Left renal cortex interstitium (tissue), 4 donors: ENCODE measurements around the gene DHPS. TPM values are rescaled to one million over a fixed set of nuclear protein-coding genes. Genes with fewer than 3 reads are reported as not detected.
A peak's percentile ranks its signal among the peaks of the same experiment; 100 is the strongest.
"Not testable (repeated sequence)": the region's sequence is repeated elsewhere in the genome, so short reads cannot be mapped to it uniquely, and the experiment has no call there.

Experiments used
- DNase-seq, 4 donors: peaks; one replicate each; pipeline ENCODE4 v3.0.0-alpha.2; 2013; ENCODE audit warnings: low read depth in 4 of 4, low spot score in 2 of 4, missing footprints in 1 of 4
- polyA plus RNA-seq, 4 donors: library from polyadenylated mRNA; unstranded; fragments of 120-200 nt; gene quantifications; one replicate each; pipeline ENCODE4 v1.2.1, GENCODE V29; 2013; ENCODE audit not compliant: insufficient read length in 4 of 4

The DHPS gene
- polyA plus RNA-seq, 4 donors: 72.6 to 98.7 (median 85.4) TPM

DNA sequence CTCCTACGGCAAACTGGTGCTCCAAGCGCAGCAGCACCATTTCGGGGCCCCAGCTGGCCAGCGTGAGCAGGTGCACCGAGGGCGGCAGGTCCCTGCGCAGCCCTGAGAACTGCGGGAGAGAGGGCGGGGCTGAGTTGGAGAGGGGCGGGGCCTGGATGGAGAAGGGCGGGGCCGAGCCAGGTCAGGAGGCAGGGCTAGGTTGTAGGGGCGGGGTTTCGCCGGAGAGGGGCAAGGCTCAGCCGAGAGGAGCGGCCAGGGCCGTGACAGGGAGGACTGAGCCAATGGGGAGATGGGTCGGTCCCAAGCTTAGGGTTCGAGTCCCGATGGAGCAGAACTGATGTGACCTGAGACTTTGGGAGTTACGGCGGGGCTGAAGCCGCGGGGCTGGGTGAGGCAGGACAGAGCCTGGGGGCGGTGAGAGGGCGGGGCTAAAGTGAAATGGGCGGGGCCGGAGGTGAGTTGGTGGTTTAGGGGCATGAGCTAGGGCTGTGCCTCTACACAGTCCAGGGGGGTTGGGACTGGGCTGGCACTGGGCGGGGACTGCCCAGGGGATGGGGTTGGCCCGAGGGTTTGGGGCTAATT, 34.1 kb downstream of the DHPS start:
- no peak for DNase-seq

GRCh38 chr19:12647047-12647446, 34.6 kb downstream of the DHPS start:
- DNase-seq: no peak

DNA sequence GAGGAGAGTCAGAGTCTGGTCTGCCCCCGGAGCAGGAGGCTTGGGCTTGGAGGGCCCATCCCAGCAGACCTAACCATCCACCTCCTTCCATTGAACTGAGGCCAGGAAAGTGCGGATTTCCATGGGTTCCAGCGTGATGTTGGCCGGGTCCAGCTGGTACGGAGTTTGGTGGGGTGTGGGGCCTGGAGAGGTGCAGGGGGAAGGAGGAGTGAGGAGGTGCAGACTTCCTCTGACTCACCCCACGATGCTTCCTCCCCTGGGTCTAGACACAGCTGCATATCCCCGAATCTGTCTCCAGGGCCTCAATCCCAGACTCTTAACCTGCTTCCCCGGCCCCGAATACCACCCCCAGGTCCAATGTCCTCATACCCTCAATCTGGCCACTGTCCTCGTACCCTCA, 35.1 kb downstream of the DHPS start:
- DNase-seq: no peak

GRCh38 chr19:12643716-12644115, 38.0 kb downstream of the DHPS start:
- not testable (repeated sequence) for DNase-seq

DNA sequence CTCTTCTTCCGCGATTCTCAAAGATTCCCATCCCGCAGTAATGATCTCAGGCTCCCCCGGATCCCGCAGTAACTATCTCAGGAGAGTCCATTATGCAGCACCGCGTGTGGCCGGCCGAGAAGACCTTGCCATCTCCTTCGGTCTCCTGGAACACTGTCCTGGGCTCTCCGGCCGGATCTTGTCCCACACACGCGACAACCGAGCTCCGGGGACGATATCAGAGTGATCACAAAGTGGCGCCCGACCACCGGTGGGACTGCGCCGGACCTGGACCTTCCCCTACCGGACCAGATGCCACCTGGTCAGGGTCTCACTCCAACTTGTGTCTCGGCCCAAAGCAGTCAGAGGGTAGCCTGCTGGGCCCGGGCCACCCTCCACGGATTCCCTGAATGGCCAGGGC, 39.2 kb downstream of the DHPS start:
- DNase-seq: no peak

- DNase-seq: no peak
These were observed 40.2 kb downstream of the DHPS start for GRCh38 chr19:12641456-12641855.

- peak in 2 of 4 donors; percentile 58 for DNase-seq
These were observed 41.6 kb downstream of the DHPS start for GRCh38 chr19:12639901-12640613.

DNA sequence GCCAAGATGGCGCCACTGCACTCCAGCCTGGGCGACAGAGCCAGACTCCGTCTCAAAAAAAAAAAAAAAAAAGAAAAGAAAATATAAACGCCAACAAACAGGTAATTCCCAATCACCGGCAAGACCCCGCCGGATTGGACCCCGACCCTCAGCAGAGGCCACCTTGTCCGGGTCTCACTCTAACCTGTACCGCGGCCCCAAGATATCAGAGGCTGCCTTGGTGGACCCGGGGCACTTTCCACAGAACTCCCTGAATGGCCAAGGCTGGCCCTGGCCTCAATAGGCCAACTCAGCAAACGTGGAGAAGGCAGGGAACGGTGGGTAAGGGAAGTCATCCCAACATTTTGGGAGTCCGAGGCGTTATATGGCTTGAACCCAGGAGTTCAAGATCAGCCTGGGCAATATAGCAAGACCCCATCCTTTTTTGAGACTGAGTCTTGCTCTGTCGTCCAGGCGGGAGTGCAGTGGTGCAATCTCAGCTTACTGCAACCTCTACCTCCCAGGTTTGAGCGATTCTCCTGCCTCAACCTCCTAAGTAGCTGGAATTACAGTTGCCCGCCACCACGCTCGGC, 43.0 kb downstream of the DHPS start:
- no peak for DNase-seq

- DNase-seq: no peak
These were observed 45.0 kb downstream of the DHPS start for GRCh38 chr19:12636631-12637030.

GRCh38 chr19:12629215-12629614, 52.5 kb downstream of the DHPS start:
- DNase-seq: no peak

DNA sequence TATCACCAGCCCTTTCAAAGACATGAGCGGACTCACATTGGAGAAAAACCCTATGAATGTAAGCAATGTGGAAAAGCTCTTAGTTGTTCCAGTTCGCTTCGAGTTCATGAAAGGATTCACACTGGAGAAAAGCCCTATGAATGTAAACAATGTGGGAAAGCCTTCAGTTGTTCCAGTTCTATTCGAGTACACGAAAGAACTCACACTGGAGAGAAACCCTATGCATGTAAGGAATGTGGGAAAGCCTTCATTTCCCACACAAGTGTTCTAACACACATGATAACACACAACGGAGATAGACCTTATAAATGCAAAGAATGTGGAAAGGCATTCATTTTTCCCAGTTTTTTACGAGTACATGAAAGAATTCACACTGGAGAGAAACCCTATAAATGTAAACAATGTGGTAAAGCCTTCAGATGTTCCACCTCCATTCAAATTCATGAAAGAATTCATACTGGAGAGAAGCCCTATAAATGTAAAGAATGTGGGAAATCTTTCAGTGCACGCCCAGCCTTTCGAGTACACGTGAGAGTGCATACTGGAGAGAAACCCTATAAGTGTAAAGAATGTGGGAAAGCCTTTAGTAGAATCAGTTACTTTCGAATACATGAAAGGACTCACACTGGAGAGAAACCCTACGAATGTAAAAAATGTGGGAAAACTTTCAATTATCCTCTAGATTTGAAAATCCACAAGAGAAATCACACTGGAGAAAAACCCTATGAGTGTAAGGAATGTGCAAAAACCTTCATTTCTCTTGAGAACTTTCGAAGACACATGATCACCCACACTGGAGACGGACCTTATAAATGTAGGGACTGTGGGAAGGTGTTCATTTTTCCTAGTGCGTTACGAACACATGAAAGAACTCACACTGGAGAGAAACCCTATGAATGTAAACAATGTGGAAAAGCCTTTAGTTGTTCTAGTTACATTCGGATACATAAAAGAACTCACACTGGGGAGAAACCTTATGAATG, 53.3 kb downstream of the DHPS start:
- DNase-seq: no peak

GRCh38 chr19:12626958-12627357, 54.7 kb downstream of the DHPS start:
- no peak for DNase-seq

Other genes with a start within 250 kb of the DHPS start
- gene ZNF443, start 240.9 kb downstream of the DHPS start, polyA plus RNA-seq: 10 to 100 TPM in 2 of 4 donors, 1 to 10 TPM in 2; 9.2 to 12.4 (median 10.5) TPM
- 1 to 10 TPM; 6.6 to 9.9 (median 8.1) TPM for gene ZNF709, start 197.1 kb downstream of the DHPS start, polyA plus RNA-seq
- gene ZNF564, start 130.4 kb downstream of the DHPS start, polyA plus RNA-seq: 10 to 100 TPM; 11.1 to 14.6 (median 13.4) TPM
- gene ZNF490, start 71.1 kb downstream of the DHPS start, polyA plus RNA-seq: 1 to 10 TPM; 3.5 to 6.4 (median 5.7) TPM
- 10 to 100 TPM; 13.7 to 26.7 (median 20.9) TPM for gene ZNF791, start 71.0 kb downstream of the DHPS start, polyA plus RNA-seq
- 10 to 100 TPM; 23.6 to 35.9 (median 33.6) TPM for gene MAN2B1, start 15.1 kb downstream of the DHPS start, polyA plus RNA-seq
- gene WDR83, start 15.1 kb downstream of the DHPS start, polyA plus RNA-seq: 10 to 100 TPM; 12.0 to 30.5 (median 22.5) TPM
- under 1 TPM in 1 of 4 donors, not detected in 3; 0.49 TPM for gene GNG14, start 6.1 kb upstream of the DHPS start, polyA plus RNA-seq
- gene FBXW9, start 14.8 kb upstream of the DHPS start, polyA plus RNA-seq: 10 to 100 TPM; 13.6 to 18.8 (median 16.2) TPM
- gene TNPO2, start 42.1 kb upstream of the DHPS start, polyA plus RNA-seq: 10 to 100 TPM; 55.5 to 98.6 (median 72.3) TPM
- gene TRIR, start 52.8 kb upstream of the DHPS start, polyA plus RNA-seq: 100 to 1,000 TPM; 143 to 230 (median 189) TPM
- 100 to 1,000 TPM in 1 of 4 donors, 10 to 100 TPM in 3; 76.8 to 108 (median 91.6) TPM for gene GET3, start 55.6 kb upstream of the DHPS start, polyA plus RNA-seq
- under 1 TPM in 2 of 4 donors, not detected in 2; 0.13 to 0.14 TPM for gene BEST2, start 69.9 kb upstream of the DHPS start, polyA plus RNA-seq
- 10 to 100 TPM; 34.6 to 85.0 (median 63.2) TPM for gene HOOK2, start 93.7 kb upstream of the DHPS start, polyA plus RNA-seq
- 10 to 100 TPM; 15.6 to 78.0 (median 30.9) TPM for gene JUNB, start 109.6 kb upstream of the DHPS start, polyA plus RNA-seq
- 100 to 1,000 TPM; 294 to 388 (median 320) TPM for gene PRDX2, start 119.9 kb upstream of the DHPS start, polyA plus RNA-seq
- gene THSD8, start 120.2 kb upstream of the DHPS start, polyA plus RNA-seq: 10 to 100 TPM in 2 of 4 donors, 1 to 10 TPM in 2; 5.4 to 10.8 (median 8.0) TPM
- 10 to 100 TPM; 29.1 to 45.7 (median 35.3) TPM for gene RNASEH2A, start 124.7 kb upstream of the DHPS start, polyA plus RNA-seq
- gene RTBDN, start 152.7 kb upstream of the DHPS start, polyA plus RNA-seq: under 1 TPM in 1 of 4 donors, not detected in 3; 0.08 TPM
- gene MAST1, start 156.6 kb upstream of the DHPS start, polyA plus RNA-seq: 1 to 10 TPM in 3 of 4 donors, under 1 TPM in 1; 0.92 to 2.0 (median 1.3) TPM
- gene DNASE2, start 199.6 kb upstream of the DHPS start, polyA plus RNA-seq: 10 to 100 TPM in 3 of 4 donors, 1 to 10 TPM in 1; 9.7 to 15.3 (median 12.6) TPM
- gene KLF1, start 205.3 kb upstream of the DHPS start, polyA plus RNA-seq: under 1 TPM; 0.22 to 0.99 (median 0.42) TPM
- 10 to 100 TPM; 27.4 to 38.4 (median 35.4) TPM for gene GCDH, start 209.3 kb upstream of the DHPS start, polyA plus RNA-seq
- gene SYCE2, start 237.4 kb upstream of the DHPS start, polyA plus RNA-seq: 1 to 10 TPM; 2.2 to 4.7 (median 3.3) TPM